ENCODE data around the gene RNF150. TPM values are rescaled to one million over a fixed set of nuclear protein-coding genes. Genes with fewer than 3 reads are reported as not detected.

RNF150 gene
- total RNA-seq, 1 donor from 2014 or later = 13.2 TPM

GRCh38 chr4:140944199-140944515 is 189.1 kb downstream of the RNF150 start:
- no peak for DNase-seq (ENCODE audit: low spot score)
- intact Hi-C loops (cut with DNase I) = no loop called here
- no peak for ATAC-seq

- intact Hi-C loops (cut with DNase I) = no loop called here
- no peak for DNase-seq (ENCODE audit: low spot score)
- no peak for ATAC-seq
These were observed 189.6 kb downstream of the RNF150 start for GRCh38 chr4:140943486-140944198.

- intact Hi-C loops (cut with DNase I) = no loop called here
- DNase-seq (ENCODE audit: low spot score) = no peak
- ATAC-seq = no peak
These were observed 192.7 kb downstream of the RNF150 start for GRCh38 chr4:140940589-140940988.

- intact Hi-C loops (cut with DNase I) = no loop called here
- DNase-seq (ENCODE audit: low spot score) (no peak), ATAC-seq (no peak)
These were observed 195.4 kb downstream of the RNF150 start for GRCh38 chr4:140937866-140938265.

GRCh38 chr4:140935254-140935653 is 198.0 kb downstream of the RNF150 start:
- ATAC-seq = peak; percentile 34
- DNase-seq (ENCODE audit: low spot score) = no peak
- intact Hi-C loops (cut with DNase I) = no loop called here

GRCh38 chr4:140932501-140933045 is 200.7 kb downstream of the RNF150 start:
- intact Hi-C loops (cut with DNase I) = no loop called here
- ATAC-seq = no peak
- no peak for DNase-seq (ENCODE audit: low spot score)

- DNase-seq (ENCODE audit: low spot score) = no peak
- intact Hi-C loops (cut with DNase I) = no loop called here
- ATAC-seq = no peak
These were observed 201.4 kb downstream of the RNF150 start for GRCh38 chr4:140931911-140932310.

- no peak for ATAC-seq
- intact Hi-C loops (cut with DNase I) = no loop called here
- DNase-seq (ENCODE audit: low spot score) = no peak
These were observed 202.7 kb downstream of the RNF150 start for GRCh38 chr4:140930557-140930956.

- ATAC-seq (no peak), DNase-seq (ENCODE audit: low spot score) (no peak)
- intact Hi-C loops (cut with DNase I) = no loop called here
These were observed 203.3 kb downstream of the RNF150 start for GRCh38 chr4:140930011-140930410.

GRCh38 chr4:140928880-140929279 is 204.4 kb downstream of the RNF150 start:
- intact Hi-C loops (cut with DNase I) = no loop called here
- ATAC-seq (no peak), DNase-seq (ENCODE audit: low spot score) (no peak)

- no peak for DNase-seq (ENCODE audit: low spot score)
- intact Hi-C loops (cut with DNase I) = no loop called here
- no peak for ATAC-seq
These were observed 206.6 kb downstream of the RNF150 start for GRCh38 chr4:140926672-140927071.

- ATAC-seq (no peak), DNase-seq (ENCODE audit: low spot score) (no peak)
- intact Hi-C loops (cut with DNase I) = no loop called here
These were observed 207.9 kb downstream of the RNF150 start for GRCh38 chr4:140925417-140925816.

- no peak for ATAC-seq
- intact Hi-C loops (cut with DNase I) = no loop called here
These were observed 208.4 kb downstream of the RNF150 start for GRCh38 chr4:140924761-140925392.

GRCh38 chr4:140906993-140907962 is 226.0 kb downstream of the RNF150 start:
- no peak for DNase-seq (ENCODE audit: low spot score)
- no peak for ATAC-seq
- intact Hi-C loops (cut with DNase I) = no loop called here

More at GRCh38 chr4:140924761-140925392, 208.4 kb downstream of the RNF150 start:
- DNase-seq (ENCODE audit: low spot score) = no peak

GRCh38 chr4:140904904-140905303 is 228.4 kb downstream of the RNF150 start:
- intact Hi-C loops (cut with DNase I) = no loop called here
- ATAC-seq (no peak), DNase-seq (ENCODE audit: low spot score) (no peak)

- intact Hi-C loops (cut with DNase I) = no loop called here
- DNase-seq (ENCODE audit: low spot score) (no peak), ATAC-seq (no peak)
These were observed 229.5 kb downstream of the RNF150 start for GRCh38 chr4:140903522-140904475.

GRCh38 chr4:140901736-140902336 is 231.4 kb downstream of the RNF150 start:
- no peak for ATAC-seq
- DNase-seq (ENCODE audit: low spot score) = no peak
- intact Hi-C loops (cut with DNase I) = no loop called here

GRCh38 chr4:140893939-140894338 is 239.3 kb downstream of the RNF150 start:
- intact Hi-C loops (cut with DNase I) = no loop called here
- ATAC-seq = peak; percentile 85
- DNase-seq (ENCODE audit: low spot score) = no peak
